Left ventricle myocardium inferior (tissue), 1 donor: ENCODE results near the gene FEZ2. TPM values are rescaled to one million over a fixed set of nuclear protein-coding genes. Genes with fewer than 3 reads are reported as not detected.

Experiments used
- DNase-seq: peaks from one replicate; pipeline ENCODE4 v3.0.0-alpha.2; 2020
- H3K27ac ChIP-seq: fragments of 200-600 bp; replicated peaks from 2 replicates; pipeline ENCODE4 v1.8.0; 2021
- H3K27me3 ChIP-seq: fragments of 200-600 bp; 2 replicates; pipeline ENCODE4 v1.8.0; 2021; ENCODE audit warnings: low read depth
- H3K36me3 ChIP-seq: fragments of 200-600 bp; 2 replicates; pipeline ENCODE4 v1.8.0; 2021
- H3K4me1 ChIP-seq: fragments of 200-600 bp; 2 replicates; pipeline ENCODE4 v1.8.0; 2021
- H3K4me3 ChIP-seq: fragments of 200-600 bp; 2 replicates; pipeline ENCODE4 v1.8.0; 2021; ENCODE audit warnings: mild to moderate bottlenecking, moderate library complexity
- H3K9me3 ChIP-seq: fragments of 200-600 bp; replicated peaks from 2 replicates; pipeline ENCODE4 v1.8.0; 2021
- CTCF ChIP-seq: fragments of 200-600 bp; IDR thresholded peaks from 2 replicates; pipeline ENCODE4 v1.8.0; 2021; ENCODE audit warnings: antibody characterized with exemption, mild to moderate bottlenecking, borderline replicate concordance
- intact Hi-C: fragments of 100-400 bp; cut with micrococcal nuclease; formaldehyde crosslinking; loops from one replicate; pipeline ENCODE4 v1.11.0; 2022
- total RNA-seq: library from RNA; stranded (reverse); fragmentation: NEBNext Ultra II Directional; extraction: Animal tissue kit (Norgen Biotek cat#: 25700); gene quantifications from one replicate; pipeline ENCODE4 v1.2.1, GENCODE V29; 2021
- donor health status: DM: no; HTN: yes; CAD: no; lungs with severe emphysema.

Gene FEZ2
- total RNA-seq, 1 donor from 2014 or later, result 49.6 TPM

GRCh38 chr2:36597003-36597531 lies 901 bp downstream of the FEZ2 start:
- H3K27ac ChIP-seq, result peak overlapping the region; percentile 99
- no peak for DNase-seq
- no peaks in the 10 kb centered on the region for H3K9me3 ChIP-seq
- intact Hi-C loops, result no loop called here
- peak overlapping the region; percentile 100 for H3K4me3 ChIP-seq
- H3K36me3 ChIP-seq, result no peaks in the 10 kb centered on the region
- peaks cover 40% of the 10 kb centered on the region for H3K4me1 ChIP-seq
- no peaks in the 10 kb centered on the region for H3K27me3 ChIP-seq
- no peak for TF ChIP-seq CTCF

GRCh38 chr2:36596397-36596796 lies 1.6 kb downstream of the FEZ2 start:
- DNase-seq, result no peak
- TF ChIP-seq CTCF, result no peak
- Histone ChIP-seq H3K9me3 (no peaks in the 10 kb centered on the region), H3K27me3 (no peaks in the 10 kb centered on the region), H3K27ac (no peak overlapping the region), H3K36me3 (no peaks in the 10 kb centered on the region), H3K4me1 (peaks cover 40% of the 10 kb centered on the region), H3K4me3 (peak overlapping the region; percentile 100)
- intact Hi-C loops, result no loop called here

- no peak overlapping the region for H3K27ac ChIP-seq
- no peaks in the 10 kb centered on the region for H3K9me3 ChIP-seq
- intact Hi-C loops, result no loop called here
- no peak for TF ChIP-seq CTCF
- peaks cover 47% of the 10 kb centered on the region for H3K4me1 ChIP-seq
- no peak for DNase-seq
- no peaks in the 10 kb centered on the region for H3K27me3 ChIP-seq
- H3K36me3 ChIP-seq, result peaks cover 8% of the 10 kb centered on the region
- no peak overlapping the region for H3K4me3 ChIP-seq
Measured at GRCh38 chr2:36594849-36595248, 3.1 kb downstream of the FEZ2 start.

- no peak for DNase-seq
- Histone ChIP-seq H3K27me3 (no peaks in the 10 kb centered on the region), H3K4me1 (peaks cover 21% of the 10 kb centered on the region), H3K9me3 (no peaks in the 10 kb centered on the region), H3K36me3 (peaks cover 33% of the 10 kb centered on the region), H3K4me3 (no peak overlapping the region), H3K27ac (peak overlapping the region; percentile 33)
- intact Hi-C loops, result no loop called here
- TF ChIP-seq CTCF, result no peak
Measured at GRCh38 chr2:36589230-36589630, 8.7 kb downstream of the FEZ2 start.

GRCh38 chr2:36587556-36587955 lies 10.4 kb downstream of the FEZ2 start:
- Histone ChIP-seq H3K27ac (no peak overlapping the region), H3K4me1 (peaks cover 26% of the 10 kb centered on the region), H3K27me3 (no peaks in the 10 kb centered on the region), H3K4me3 (no peak overlapping the region), H3K36me3 (peaks cover 49% of the 10 kb centered on the region), H3K9me3 (no peaks in the 10 kb centered on the region)
- intact Hi-C loops, result no loop called here
- TF ChIP-seq CTCF, result no peak
- no peak for DNase-seq
